ENCODE measurements around the gene L3MBTL3.

- TF ChIP-seq, protein P1, sequence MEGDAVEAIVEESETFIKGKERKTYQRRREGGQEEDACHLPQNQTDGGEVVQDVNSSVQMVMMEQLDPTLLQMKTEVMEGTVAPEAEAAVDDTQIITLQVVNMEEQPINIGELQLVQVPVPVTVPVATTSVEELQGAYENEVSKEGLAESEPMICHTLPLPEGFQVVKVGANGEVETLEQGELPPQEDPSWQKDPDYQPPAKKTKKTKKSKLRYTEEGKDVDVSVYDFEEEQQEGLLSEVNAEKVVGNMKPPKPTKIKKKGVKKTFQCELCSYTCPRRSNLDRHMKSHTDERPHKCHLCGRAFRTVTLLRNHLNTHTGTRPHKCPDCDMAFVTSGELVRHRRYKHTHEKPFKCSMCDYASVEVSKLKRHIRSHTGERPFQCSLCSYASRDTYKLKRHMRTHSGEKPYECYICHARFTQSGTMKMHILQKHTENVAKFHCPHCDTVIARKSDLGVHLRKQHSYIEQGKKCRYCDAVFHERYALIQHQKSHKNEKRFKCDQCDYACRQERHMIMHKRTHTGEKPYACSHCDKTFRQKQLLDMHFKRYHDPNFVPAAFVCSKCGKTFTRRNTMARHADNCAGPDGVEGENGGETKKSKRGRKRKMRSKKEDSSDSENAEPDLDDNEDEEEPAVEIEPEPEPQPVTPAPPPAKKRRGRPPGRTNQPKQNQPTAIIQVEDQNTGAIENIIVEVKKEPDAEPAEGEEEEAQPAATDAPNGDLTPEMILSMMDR (IDR thresholded peaks at IDR 0.05) = no peak
- TF ChIP-seq POLR2A (IDR thresholded peaks at IDR 0.05) = no peak
- no peak for TF ChIP-seq POLR2AphosphoS5 (IDR thresholded peaks at IDR 0.05; ENCODE audit: insufficient read depth in 1 of 2, low read depth in 1 of 2)
These were observed 129.8 kb downstream of the L3MBTL3 start for GRCh38 chr6:130148181-130148580.
